NCI-H2029 treated with DMSO at 0.1 percent for 48 hours (cell line): ENCODE results near the gene ZBTB20.

Experiments
- DNase-seq: peaks from one replicate; lab custom pipeline; 2025; lab: John Stamatoyannopoulos, UW

The ZBTB20 gene

DNA sequence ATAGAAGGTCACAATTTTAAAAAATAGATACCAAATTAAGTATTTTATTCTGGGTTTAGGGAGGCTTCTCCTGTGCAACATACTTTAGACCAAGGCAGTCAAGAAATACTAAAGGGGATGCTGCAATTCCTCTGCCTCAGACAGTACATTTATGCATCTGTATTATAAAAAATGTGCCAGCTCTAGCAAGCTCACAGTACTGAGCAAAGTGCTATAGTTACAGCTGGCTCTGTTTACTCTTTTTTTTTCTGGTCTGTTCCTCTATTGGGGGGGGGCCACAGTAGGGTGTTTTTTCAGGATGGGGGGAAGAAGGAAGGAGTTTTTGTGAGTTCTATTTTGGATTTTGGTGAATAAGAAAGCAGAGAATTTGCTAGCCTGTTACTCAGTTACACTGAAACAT is 668.3 kb downstream of the ZBTB20 start:
- no peak for DNase-seq

DNA sequence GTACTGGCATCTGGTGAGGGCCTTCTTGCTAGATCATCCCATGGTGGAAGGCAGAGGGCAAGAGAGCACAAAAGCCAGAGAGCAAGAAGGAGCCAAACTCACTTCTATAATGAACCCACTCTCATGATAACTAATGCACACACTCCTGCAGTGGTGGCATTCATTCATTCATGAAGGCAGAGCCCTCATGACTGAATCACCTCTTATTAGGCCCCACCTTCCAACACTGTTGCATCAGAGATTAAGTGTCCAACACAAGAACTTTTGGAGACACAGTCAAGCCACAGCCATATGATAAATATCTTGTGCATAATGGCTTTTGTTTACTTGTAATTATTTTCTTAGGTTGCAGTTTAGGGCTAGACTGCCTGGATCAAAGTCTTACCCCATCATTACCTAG is 670.6 kb downstream of the ZBTB20 start:
- DNase-seq: no peak

DNA sequence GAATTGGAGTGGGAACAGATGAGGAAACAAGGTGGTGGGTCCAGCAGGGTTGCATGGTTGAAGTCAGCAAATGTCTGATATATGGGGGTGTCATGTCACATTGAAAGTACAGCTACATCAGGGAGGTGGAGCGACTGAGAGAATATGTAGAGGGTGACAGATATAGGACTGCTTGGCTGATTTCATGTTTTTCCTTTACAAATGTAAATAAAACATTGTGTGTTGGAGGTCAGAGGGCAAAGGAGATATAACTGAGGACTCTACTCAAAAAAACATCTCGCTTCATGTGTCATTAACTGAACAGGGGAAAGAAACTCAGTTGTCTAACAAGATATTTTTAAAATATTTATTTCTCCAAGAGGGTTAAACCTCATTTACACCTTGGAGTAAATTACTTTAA is 675.6 kb downstream of the ZBTB20 start:
- DNase-seq: no peak

DNA sequence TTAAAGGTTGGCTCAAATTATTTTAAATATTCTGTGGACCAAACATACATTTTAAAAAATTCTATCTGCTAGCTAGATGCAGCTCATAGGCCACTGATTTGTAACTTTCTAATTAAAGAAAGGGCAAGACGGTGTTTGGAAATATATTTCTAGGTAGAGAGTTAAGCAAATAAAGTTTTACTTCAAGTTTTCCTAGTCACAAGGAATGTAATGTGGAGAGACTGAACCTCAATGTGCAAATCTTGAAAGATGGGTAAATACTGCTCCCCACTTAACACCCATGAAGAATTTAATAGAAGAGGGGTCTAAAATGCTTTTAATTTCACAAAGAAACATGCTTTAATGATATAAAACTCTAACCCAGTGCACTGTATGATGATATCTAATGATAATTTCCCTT is 678.0 kb downstream of the ZBTB20 start:
- no peak for DNase-seq

DNA sequence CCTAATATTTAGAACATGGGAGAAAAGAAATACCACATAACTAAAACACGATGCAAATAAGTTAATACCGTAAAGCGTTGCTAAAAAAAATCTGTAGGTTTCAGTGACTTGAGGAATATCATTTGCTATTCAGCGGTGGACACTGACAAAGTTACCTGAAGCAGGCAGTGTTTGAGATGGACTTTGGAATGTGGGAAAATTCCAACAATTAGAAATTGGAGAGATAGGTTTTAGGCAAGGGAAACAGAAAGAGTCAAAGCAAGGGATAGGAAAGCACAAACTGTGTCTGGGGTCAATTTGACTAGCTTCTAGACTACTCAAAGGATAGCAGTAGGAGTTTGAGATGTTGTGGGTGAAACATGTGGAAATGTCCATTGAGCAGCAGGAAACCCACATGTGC is 680.3 kb downstream of the ZBTB20 start:
- no peak for DNase-seq

DNA sequence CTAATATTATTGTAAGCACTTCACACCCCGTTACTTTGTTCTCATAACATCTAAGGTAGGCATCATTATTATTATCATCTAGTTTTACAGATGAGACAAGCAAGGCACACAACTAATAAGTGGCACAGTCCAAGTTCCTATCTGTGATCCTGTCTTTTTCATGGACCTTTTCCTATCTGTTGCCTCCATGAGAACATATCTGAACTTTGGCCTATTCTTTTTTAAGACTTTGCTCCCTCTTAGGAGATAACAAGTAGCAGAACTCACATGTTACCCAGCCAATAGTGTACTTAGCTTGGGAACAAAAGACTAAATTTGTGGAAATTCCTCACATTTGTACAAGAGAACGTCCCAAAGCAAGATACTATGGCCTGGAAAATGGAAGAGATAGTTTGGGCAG is 680.8 kb downstream of the ZBTB20 start:
- DNase-seq: no peak

DNA sequence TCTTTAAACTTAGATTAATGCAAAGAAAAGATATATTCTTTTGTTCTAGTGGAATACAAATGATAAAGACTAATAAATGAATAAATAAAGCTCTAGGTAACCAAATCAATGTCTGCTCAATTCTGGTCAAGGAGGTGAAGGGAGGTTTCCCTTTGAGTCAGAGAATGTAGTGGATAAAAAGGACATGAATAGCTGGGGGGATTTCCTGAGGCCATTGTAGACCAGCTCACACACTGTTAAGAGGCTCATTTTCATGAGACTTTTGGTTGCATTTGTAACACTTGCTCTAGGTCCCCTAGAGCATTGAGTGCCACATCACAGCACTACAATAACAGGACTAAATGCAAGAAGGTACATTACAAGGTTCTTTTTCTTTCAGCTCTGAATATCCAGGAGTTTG is 682.5 kb downstream of the ZBTB20 start:
- no peak for DNase-seq

DNA sequence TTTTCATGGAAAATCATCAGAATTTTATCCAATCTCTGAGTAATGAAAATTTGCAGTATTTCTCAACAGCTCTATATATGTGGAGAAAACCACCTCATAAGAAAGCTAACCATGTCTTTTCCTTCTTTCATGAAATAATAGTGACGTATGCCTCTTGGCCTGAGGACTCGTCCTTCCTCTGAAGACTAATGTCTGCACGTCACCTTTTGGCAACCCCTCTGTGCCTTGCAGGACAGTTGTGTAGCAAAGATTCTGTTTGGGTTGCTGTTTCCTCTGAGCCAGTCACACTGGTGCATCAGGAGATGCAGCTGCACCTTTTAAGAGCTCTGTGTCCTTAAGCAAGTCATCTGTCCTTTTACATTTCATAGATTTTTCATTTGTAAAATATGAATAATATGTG is 684.3 kb downstream of the ZBTB20 start:
- no peak for DNase-seq

DNA sequence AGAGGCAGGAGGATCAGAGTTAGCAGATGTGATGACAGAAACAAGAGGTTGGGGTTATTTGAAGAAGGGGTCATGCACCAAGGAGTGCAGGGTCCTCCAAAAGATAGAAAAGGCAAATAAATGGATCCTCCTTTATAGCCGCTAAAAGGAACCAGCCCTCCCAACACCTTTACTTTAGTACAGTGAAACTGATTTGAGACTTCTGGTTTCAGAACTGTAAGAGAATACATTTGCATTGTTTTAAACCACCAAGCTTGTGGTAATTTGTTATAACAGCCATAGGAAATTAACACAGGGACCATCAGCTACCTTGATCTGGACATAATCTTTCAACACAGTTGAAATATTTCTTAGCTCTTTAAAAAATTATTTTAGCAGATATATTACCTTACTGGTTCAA is 686.6 kb downstream of the ZBTB20 start:
- no peak for DNase-seq

DNA sequence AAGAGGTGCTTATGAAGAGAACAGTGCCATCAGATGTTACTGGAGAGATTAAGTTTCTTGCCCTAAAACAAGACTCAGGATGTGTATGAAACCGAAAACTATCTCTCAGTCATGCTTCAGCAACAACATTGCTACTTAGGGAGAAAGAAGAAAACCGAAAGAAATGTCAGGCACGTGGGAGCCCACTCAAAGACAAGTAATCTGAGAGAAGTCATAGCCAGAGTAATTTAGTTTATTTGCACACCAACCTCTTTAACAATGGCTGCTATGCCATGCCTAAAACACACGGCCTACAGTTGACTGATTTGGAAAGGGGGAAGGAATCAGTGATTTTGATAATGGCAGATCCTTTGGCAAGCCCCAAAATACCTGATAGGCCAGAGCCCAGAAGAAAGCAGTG is 690.3 kb downstream of the ZBTB20 start:
- no peak for DNase-seq

DNA sequence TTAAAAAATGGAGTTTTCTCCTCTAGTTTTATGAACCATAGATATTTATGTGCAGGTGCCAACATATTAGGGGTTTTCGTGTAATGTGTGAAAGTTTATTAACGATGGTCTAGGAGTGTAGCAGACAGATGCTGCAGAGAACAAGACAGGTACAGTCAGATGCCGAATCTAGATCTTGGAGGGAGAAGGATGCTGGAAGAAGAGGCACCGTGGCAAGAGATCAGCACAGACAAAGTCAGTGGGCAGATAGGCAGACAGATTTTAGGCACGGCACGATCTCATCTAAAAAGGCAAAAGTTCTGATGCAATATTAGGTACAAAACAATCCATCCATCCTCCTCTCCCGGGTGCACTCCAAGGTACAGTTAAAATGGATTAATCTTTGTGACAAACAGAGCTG is 691.7 kb downstream of the ZBTB20 start:
- DNase-seq: no peak

DNA sequence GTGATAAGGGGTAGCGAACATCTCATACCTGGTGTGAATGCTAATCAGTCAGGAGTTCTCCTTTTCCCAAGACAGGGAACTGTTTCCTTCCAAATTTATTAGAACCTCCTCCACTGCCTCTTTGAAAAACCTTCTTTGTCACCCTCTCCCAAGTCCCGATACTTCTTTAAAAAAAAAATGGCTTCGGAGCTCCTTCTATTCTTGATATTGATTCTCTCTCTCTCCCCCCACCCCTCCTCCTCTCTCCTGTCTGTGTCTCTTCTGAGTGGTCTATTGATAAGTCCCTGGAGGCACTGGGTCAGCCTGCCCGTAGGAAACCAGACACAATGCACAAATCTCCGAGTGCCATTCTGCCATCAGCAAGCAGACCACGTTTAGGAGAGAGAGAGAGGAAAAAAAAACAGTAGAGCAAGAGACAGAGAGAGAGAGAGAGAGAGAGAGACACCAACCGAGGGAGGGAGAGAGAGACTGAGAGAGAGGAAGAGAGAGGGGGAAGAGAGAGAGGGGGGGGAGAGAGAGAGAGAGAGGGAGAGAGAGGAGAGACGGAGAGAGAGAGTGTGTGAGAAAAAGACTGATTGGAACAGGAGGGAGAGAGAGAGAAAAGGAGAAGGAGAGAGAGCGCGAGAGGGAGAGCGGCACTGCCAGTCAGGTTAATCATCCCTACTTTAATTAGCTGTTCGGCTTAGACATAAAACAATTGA is 692.4 kb downstream of the ZBTB20 start:
- DNase-seq: peak; percentile 40

DNA sequence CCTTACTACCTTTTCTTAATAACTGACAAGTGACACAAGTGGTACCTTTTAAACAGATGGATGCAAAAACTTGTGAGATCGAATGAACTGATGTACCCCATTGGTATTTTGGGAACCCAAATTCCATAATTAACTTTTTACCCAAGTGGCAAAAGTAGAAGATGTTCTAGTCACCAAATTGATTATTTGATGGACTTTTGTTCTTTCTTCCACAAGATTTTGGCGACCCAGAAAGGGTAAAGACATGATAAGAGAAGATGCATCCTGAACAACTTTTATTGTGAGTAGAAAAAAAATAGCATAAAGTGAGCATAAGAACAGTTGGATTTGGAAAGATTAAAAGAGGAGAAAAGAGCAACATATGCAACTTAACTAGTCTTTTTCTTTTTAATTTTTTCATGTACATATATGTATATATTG is 693.7 kb downstream of the ZBTB20 start:
- no peak for DNase-seq

DNA sequence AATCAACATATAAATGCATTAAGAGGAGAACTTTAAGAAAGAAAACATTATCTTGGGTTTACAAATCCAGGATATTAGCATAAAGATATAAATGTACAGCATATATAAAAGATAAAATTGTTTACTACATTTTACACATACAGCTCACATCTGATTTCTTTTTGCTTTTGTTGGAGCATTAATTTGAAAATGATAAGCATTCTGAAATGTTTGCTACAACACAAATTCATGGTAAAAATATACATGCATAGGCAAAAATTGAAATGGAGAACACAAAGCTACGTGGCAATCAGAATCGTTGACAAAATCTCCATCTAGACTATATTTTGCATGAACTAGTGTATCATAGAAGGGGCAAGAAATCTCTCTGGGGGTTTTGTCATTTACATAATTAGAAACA is 694.2 kb downstream of the ZBTB20 start:
- DNase-seq: no peak

DNA sequence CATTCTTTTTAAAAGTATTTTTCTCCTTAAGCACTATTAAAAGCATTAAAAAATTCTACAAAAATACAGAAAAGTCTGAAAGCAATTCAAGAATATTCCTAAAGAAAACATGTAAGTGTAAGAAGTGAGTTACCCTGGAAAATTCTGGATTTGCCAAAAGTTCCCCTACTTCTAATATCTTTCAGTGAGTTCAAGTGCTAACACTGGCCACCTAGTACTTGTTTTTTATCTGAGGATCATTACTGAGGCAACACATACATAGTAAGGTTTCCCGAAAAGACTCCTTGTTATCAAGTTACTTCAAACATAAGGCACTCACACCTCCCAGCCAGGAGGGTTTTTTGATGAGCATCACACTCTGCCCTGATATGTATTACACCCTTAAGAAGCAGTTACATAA is 694.8 kb downstream of the ZBTB20 start:
- DNase-seq: peak; percentile 40

DNA sequence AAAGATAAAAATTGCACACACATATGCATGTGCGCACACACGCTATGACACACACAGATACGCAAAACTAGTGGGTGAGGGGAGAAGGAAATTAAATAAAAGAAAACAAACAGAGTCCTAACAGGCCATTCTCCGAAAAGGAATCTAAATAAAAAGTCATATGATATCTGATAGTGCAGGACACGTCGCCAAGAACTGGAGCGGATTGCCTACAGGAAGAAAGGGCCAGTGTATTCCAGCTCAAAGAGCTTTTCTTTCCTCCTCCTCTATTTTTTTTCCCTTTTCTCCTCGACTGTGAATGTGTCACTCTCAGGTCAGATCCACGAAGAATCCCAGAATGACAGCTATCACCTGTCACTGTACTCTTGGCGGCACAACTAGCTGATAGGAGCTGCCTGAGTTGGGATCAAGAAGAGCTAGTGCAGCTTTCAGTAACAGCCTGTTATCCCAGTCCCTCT is 695.5 kb downstream of the ZBTB20 start:
- DNase-seq: peak; percentile 87

DNA sequence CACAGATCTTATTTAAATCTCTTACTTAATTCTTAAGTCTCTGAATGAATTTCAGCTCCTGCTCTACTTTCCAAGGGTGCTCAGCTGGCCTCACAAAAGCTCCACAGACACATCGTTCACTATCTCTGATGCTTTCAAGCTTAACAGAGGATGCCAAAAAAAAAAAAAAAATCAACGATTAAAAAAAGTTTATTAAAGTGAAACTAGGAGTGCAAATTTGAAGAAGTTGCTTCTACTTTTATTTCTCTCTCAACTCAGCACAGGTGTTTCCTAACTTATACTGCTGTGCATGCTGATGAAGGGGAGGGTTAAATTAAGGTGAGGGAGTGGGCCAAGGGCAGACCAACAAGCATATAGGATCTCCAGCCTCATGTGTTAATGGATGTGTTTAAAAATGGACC is 696.0 kb downstream of the ZBTB20 start:
- peak; percentile 61 for DNase-seq

DNA sequence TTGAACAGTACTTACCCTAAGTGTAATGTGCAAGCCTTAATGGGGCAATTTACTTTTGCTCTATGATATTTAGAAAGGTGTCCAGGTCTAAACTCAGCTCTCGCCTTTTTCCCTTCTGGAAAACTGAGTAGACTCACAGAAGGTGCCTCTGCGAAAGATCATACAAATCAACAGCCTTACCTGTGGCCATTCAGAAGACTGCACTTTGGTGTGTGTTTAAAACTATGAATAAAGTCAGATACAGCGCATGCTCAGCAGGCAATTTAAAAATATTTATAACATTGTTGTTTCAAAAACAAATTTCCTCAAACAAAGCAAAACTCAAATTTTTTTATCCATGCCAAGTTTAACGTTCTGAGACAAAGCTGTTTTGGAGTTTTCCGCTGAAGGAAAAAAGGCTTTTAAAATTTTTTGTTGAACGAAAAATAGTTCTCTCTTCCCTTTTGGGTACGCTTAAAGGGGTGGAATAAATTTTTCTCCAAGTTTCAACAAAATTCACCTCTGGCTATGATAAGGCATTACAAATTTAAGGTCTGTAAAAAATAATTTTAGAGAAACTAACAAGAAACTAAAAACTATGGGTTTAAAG is 697.0 kb downstream of the ZBTB20 start:
- no peak for DNase-seq

DNA sequence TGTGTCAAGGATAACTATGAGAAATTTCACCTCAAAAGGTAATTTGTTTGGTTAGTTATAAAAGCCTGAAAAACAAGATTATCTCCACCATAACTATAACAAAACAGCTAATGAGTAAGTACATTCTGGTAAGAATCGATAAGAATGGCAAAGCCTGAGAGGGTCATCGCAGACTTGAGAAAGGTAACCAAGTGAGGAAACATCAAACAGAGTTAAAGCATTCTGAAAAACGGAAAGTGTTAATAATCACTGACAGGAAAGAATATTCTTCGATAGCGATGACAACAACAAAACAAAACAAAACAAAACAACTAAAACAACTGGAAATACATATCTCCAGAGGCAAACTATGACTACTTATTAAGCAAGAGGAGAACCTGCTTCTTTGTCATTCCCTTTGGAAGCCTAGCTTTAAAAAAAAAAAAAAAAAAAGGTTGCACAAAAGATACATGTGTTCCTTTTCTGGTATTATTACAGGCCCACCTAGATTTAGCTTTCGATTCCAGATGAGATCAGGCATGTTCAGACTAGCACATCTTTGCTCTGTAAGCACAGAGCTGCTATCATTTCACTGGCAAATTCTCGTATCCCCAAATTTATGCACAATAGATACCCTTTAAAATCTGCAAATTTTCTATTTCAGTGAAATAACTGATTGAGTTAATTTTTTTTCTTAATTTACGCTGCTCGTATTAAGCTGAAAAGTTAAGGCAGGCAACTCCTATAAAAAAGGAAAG is 697.6 kb downstream of the ZBTB20 start:
- DNase-seq: peak; percentile 52

DNA sequence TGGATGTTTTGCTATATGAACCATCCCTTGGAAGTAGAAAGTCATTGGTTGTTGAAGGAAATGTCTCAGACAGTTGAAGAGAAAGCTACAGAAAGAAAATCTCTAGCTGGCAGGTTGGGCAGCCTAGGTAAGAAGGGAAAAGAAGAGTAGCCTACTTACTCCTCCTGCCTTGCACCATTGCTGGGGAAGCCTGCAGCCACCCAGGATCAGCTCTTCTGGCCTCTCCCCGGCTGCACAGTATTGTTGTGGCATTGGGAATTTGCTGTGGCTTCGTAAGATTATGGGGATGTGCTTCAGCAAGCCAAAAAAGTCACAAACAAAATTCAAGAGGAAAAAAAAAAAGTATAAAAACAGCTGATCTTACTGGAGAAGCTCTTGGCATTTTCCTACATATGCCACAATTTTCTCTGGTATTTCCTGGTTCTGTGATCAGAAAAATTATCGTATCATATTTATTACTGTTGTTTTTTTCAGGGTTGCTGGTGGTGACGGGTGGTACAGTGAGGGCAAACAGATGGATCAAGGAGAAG is 699.1 kb downstream of the ZBTB20 start:
- DNase-seq: no peak

DNA sequence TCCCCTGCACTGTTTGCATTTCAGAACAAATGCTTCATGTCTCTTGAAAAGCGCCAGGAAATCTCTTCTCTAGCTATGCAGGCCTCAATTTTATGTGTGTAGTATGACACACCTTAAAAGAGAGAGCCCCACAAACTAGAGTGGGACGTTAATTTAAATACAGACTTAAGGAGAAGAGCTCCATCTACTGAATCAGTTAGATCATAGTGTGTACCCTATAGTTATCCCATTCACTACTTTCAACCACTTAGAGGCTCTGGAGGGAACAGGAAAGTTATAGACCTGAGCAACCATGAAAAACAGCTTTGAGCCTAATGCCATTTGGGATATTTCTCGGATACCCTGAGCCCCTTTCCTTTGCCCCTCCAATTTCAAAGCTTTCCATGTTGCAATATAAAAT is 699.5 kb downstream of the ZBTB20 start:
- no peak for DNase-seq

DNA sequence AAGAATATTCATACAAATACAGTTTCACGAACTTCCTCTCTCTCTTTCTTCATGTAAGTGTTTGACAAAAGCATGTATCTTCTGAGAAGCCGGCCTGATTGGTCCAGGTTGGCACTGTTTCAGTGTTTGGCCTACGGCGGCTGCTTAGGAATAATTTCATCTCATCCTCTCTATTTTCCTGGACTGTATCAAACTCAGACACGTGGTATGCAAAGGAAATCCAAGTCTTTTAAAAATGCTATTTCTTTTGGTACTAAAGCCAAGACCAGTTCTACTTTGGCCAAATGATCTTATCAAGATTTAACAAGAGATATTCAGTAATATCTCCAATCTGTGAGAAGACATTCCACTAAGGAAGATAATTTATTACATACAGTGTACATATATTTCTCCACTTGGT is 700.5 kb downstream of the ZBTB20 start:
- DNase-seq: no peak

DNA sequence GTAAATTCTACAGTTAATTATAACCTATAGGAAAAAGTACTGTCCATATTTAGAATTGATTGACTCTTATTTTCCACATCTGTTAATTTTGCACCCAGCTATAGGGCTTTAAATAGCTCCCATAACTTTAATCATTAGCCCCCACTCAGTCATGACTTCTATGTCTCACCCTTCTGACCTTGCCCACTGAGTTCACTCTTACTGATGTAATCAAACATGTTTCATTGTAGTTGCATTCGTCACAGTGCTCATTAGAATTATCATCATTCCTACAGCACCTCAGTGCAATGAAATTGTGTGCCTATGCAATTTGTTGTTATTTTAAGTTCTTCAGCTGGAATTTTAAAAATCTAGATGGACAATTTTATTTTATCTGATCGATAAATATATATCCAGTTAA is 701.9 kb downstream of the ZBTB20 start:
- DNase-seq: no peak
